H1 (cell line): Measurements from ENCODE around the gene CYP1B1. TPM values are rescaled to one million over a fixed set of nuclear protein-coding genes. Genes with fewer than 3 reads are reported as not detected.

Experiments
- CTCF ChIA-PET: fragments of 300-600 bp; sonication (Branson Sonifier 250); formaldehyde crosslinking; loops from one replicate; lab custom pipeline; 2021; ENCODE audit not compliant: partially characterized antibody; lab: Charles Lee
- POLR2A ChIA-PET: fragments of 300-600 bp; sonication (Branson Sonifier 250); formaldehyde crosslinking; loops from one replicate; lab custom pipeline; 2021; ENCODE audit warnings: inconsistent platforms; ENCODE audit not compliant: partially characterized antibody; lab: Charles Lee
- DNase-seq, 2 experiments: peaks; one replicate each; pipeline versions ENCODE4 v3.0.0 to v3.0.0-alpha.2; 2010 to 2022; ENCODE audit warnings: low spot score in 2 of 2, low read depth in 1 of 2, mixed read lengths in 1 of 2
- FAIRE-seq: peaks from 2 replicates; lab custom pipeline; 2011; peaks lifted over from hg19 to GRCh38; lab: Jason Lieb, UNC
- H2AFZ ChIP-seq: 2 replicates; pipeline ENCODE4 v1.8.1; 2012; ENCODE audit warnings: low read length, inconsistent platforms
- H2AK5ac ChIP-seq: 2 replicates; pipeline ENCODE4 v1.6.1; 2013; ENCODE audit warnings: low read depth, low read length
- H2BK120ac ChIP-seq: replicated peaks from 2 replicates; pipeline ENCODE3; 2013; ENCODE audit warnings: low read depth, low read length, inconsistent platforms
- H2BK12ac ChIP-seq: 2 replicates; pipeline ENCODE4 v1.6.1; 2013; ENCODE audit warnings: low read depth, low read length
- H2BK15ac ChIP-seq: 2 replicates; pipeline ENCODE4 v1.6.1; 2013; ENCODE audit warnings: low read length
- H2BK20ac ChIP-seq: 2 replicates; pipeline ENCODE4 v1.6.1; 2013; ENCODE audit warnings: low read length
- H2BK5ac ChIP-seq: 2 replicates; pipeline ENCODE4 v1.6.1; 2013; ENCODE audit warnings: low read depth, low read length
- H3K14ac ChIP-seq: 2 replicates; pipeline ENCODE4 v1.6.1; 2013; ENCODE audit warnings: inconsistent platforms; ENCODE audit not compliant: insufficient read length
- H3K18ac ChIP-seq: 2 replicates; pipeline ENCODE4 v1.6.1; 2013; ENCODE audit warnings: low read length; ENCODE audit errors: extremely low read depth
- H3K23ac ChIP-seq: 2 replicates; pipeline ENCODE4 v1.6.1; 2013; ENCODE audit warnings: inconsistent platforms; ENCODE audit not compliant: insufficient read length
- H3K23me2 ChIP-seq: 2 replicates; pipeline ENCODE4 v1.6.1; 2013; ENCODE audit warnings: low read depth, low read length
- H3K27ac ChIP-seq: 2 replicates; pipeline ENCODE4 v1.6.1; 2011; ENCODE audit warnings: low read depth, low read length, inconsistent platforms
- H3K27me3 ChIP-seq, 4 experiments: replicated peaks in 1 of 4; 1 replicate in 1 of 4; 2 replicates in 3 of 4; pipeline versions ENCODE4 v1.6.1 to v1.8.1; 2011 to 2013; ENCODE audit warnings: low read length in 3 of 4, mild to moderate bottlenecking in 3 of 4, inconsistent platforms in 2 of 4, mixed read lengths in 2 of 4, moderate library complexity in 1 of 4; ENCODE audit not compliant: control insufficient read depth in 3 of 4, insufficient read depth in 3 of 4; ENCODE audit errors: extremely low read depth in 1 of 4
- H3K36me3 ChIP-seq, 4 experiments: 2 replicates each; pipeline versions ENCODE4 v1.6.1 to v1.8.1; 2011 to 2013; ENCODE audit warnings: mild to moderate bottlenecking in 4 of 4, low read length in 3 of 4, moderate library complexity in 2 of 4, control low read depth in 1 of 4, inconsistent platforms in 1 of 4; ENCODE audit not compliant: insufficient read depth in 4 of 4, control insufficient read depth in 2 of 4
- H3K4ac ChIP-seq: replicated peaks from 2 replicates; pipeline ENCODE3; 2013; ENCODE audit warnings: low read length, low read depth, mixed read lengths, inconsistent platforms; ENCODE audit not compliant: insufficient read length
- H3K4me1 ChIP-seq, 4 experiments: replicated peaks in 1 of 4; 1 replicate in 1 of 4; 2 replicates in 3 of 4; pipeline versions ENCODE4 v1.6.1 to v1.8.1; 2011 to 2013; ENCODE audit warnings: low read length in 3 of 4, inconsistent platforms in 2 of 4, mixed read lengths in 1 of 4; ENCODE audit not compliant: insufficient read depth in 4 of 4, control insufficient read depth in 3 of 4
- H3K4me2 ChIP-seq, 2 experiments: 2 replicates each; pipeline versions ENCODE4 v1.6.1 to v1.8.1; 2011 to 2013; ENCODE audit warnings: low read depth in 2 of 2, low read length in 2 of 2, control low read depth in 1 of 2, inconsistent platforms in 1 of 2, mild to moderate bottlenecking in 1 of 2; ENCODE audit not compliant: insufficient read depth in 1 of 2
- H3K4me3 ChIP-seq, 4 experiments: fragments of 200-600, 300-600 bp in 1 of 4; sonication (generic), shearing (Covaris generic), sonication (Bioruptor Twin) in 1 of 4; 2 replicates each; pipeline versions ENCODE4 v1.5.1 to v1.8.1; 2011 to 2016; ENCODE audit warnings: low read length in 4 of 4, low read depth in 3 of 4, control low read depth in 2 of 4, inconsistent platforms in 2 of 4, mild to moderate bottlenecking in 2 of 4, mixed read lengths in 1 of 4, moderate library complexity in 1 of 4; ENCODE audit not compliant: insufficient read depth in 2 of 4; ENCODE audit errors: extremely low read depth in 1 of 4
- H3K56ac ChIP-seq: replicated peaks from 2 replicates; pipeline ENCODE3; 2013; ENCODE audit warnings: low read depth, mild to moderate bottlenecking, mixed read lengths, low read length, inconsistent platforms; ENCODE audit not compliant: insufficient read length
- H3K79me1 ChIP-seq: 2 replicates; pipeline ENCODE4 v1.6.1; 2013; ENCODE audit warnings: low read depth, low read length, control low read depth
- H3K79me2 ChIP-seq, 2 experiments: 2 replicates each; pipeline versions ENCODE4 v1.6.1 to v1.8.1; 2012 to 2013; ENCODE audit warnings: low read length in 2 of 2, mild to moderate bottlenecking in 2 of 2, inconsistent platforms in 1 of 2; ENCODE audit not compliant: insufficient read depth in 2 of 2, control insufficient read depth in 1 of 2
- H3K9ac ChIP-seq, 4 experiments: replicated peaks in 1 of 4; 1 replicate in 1 of 4; 2 replicates in 3 of 4; pipeline versions ENCODE4 v1.6.1 to v1.8.1; 2011 to 2013; ENCODE audit warnings: low read depth in 3 of 4, low read length in 3 of 4, control low read depth in 2 of 4, mild to moderate bottlenecking in 2 of 4, moderate library complexity in 2 of 4, inconsistent platforms in 1 of 4; ENCODE audit errors: extremely low read depth in 1 of 4
- H3K9me3 ChIP-seq, 2 experiments: 2 replicates each; pipeline versions ENCODE4 v1.6.1 to v1.8.1; 2012 to 2013; ENCODE audit warnings: mild to moderate bottlenecking in 2 of 2, moderate library complexity in 2 of 2, control low read depth in 1 of 2, inconsistent platforms in 1 of 2, low read depth in 1 of 2, low read length in 1 of 2, mixed read lengths in 1 of 2; ENCODE audit not compliant: insufficient read depth in 2 of 2
- H4K20me1 ChIP-seq, 2 experiments: replicated peaks in 1 of 2; 2 replicates each; pipeline versions ENCODE3 to v1.8.1; 2011 to 2013; ENCODE audit warnings: inconsistent platforms in 2 of 2, low read length in 2 of 2, mild to moderate bottlenecking in 1 of 2; ENCODE audit not compliant: insufficient read depth in 2 of 2, control insufficient read depth in 1 of 2
- H4K5ac ChIP-seq: 2 replicates; pipeline ENCODE4 v1.6.1; 2013; ENCODE audit warnings: low read length, low read depth, mixed read lengths, inconsistent platforms; ENCODE audit not compliant: insufficient read length
- H4K8ac ChIP-seq: 2 replicates; pipeline ENCODE4 v1.8.0; 2013; ENCODE audit warnings: mild to moderate bottlenecking, moderate library complexity, low read length, inconsistent platforms; ENCODE audit not compliant: insufficient read depth; ENCODE audit errors: extremely low read depth
- H4K91ac ChIP-seq: replicated peaks from 2 replicates; pipeline ENCODE3; 2013; ENCODE audit warnings: low read length, mixed read lengths, inconsistent platforms; ENCODE audit not compliant: insufficient read length
- E2F6 ChIP-seq: IDR thresholded peaks from 2 replicates; pipeline ENCODE4 v1.6.1; 2012; ENCODE audit warnings: inconsistent platforms
- EGR1 ChIP-seq: IDR thresholded peaks from 2 replicates; pipeline ENCODE4 v1.6.1; 2011; ENCODE audit warnings: low read depth, low read length, borderline replicate concordance
- RAD21 ChIP-seq, 2 experiments: IDR thresholded peaks in 1 of 2; conservative IDR thresholded peaks in 1 of 2; 2 replicates each; pipeline ENCODE4 v1.6.1; 2011; ENCODE audit warnings: low read depth in 2 of 2, low read length in 2 of 2, improper control_type of control experiment in 1 of 2, inconsistent platforms in 1 of 2, mild to moderate bottlenecking in 1 of 2, moderate library complexity in 1 of 2
- TBP ChIP-seq: IDR thresholded peaks from 2 replicates; pipeline ENCODE4 v1.6.1; 2011; ENCODE audit warnings: low read depth, low read length, improper control_type of control experiment
- WGBS, 2 experiments: shearing (Covaris generic) in 1 of 2; methylation state at CpG; one replicate each; pipeline versions ENCODE4 v1.1.6 to v1.1.7; 2013 to 2015; ENCODE audit warnings: low lambda C conversion rate in 2 of 2, mixed read lengths in 2 of 2, inconsistent platforms in 1 of 2, low coverage in 1 of 2, missing lambda C conversion rate in 1 of 2; ENCODE audit not compliant: insufficient replicate concordance in 2 of 2, insufficient coverage in 1 of 2, insufficient read length in 1 of 2; ENCODE audit errors: extremely low coverage in 1 of 2, missing lambda C conversion rate in 1 of 2; 5-methylcytosine and 5-hydroxymethylcytosine counted together
- polyA plus RNA-seq, 7 experiments: library from polyadenylated mRNA; depleted of rRNA in 3 of 7; stranded (reverse) in 5 of 7; unstranded in 2 of 7; fragments of >200 nt in 5 of 7; fragments of 200-250 nt in 2 of 7; gene quantifications; 1 replicate in 5 of 7; 2 replicates in 1 of 7; 4 replicates in 1 of 7; pipeline versions ENCODE4 v1.2.1 to v1.2.3, GENCODE V29; 2011 to 2013; ENCODE audit warnings: missing spikeins in 2 of 7, mixed read lengths in 2 of 7
- total RNA-seq: library from RNA; stranded (reverse); fragmentation: NEBNext Ultra II Directional; extraction: Animal tissue kit (Norgen Biotek cat#: 25700); gene quantifications from 2 replicates; pipeline ENCODE4 v1.2.1, GENCODE V29; 2021

The CYP1B1 gene
- total and polyA plus RNA-seq, 2 of the 8 experiments (the other 6 are each of a cell fraction or from before 2014, with no cell fraction given) = 1.3 to 5.7 TPM

- H3K18ac ChIP-seq = no peak overlapping the region
- H3K23me2 ChIP-seq = no peaks in the 10 kb centered on the region
- H3K9ac ChIP-seq = no peak overlapping the region
- H3K56ac ChIP-seq = no peak overlapping the region
- H4K20me1 ChIP-seq = no peaks in the 10 kb centered on the region
- peaks cover 0 to 4% (median 0%) of the 10 kb centered on the region in 4 experiments; a peak in 1 of 8 replicates for H3K36me3 ChIP-seq
- no peak overlapping the region for H3K4me3 ChIP-seq
- TF ChIP-seq E2F6 (no peak), TBP (no peak), EGR1 (no peak), RAD21 (IDR thresholded peaks at IDR 0.05 in 1 of 2, conservative IDR thresholded peaks at IDR 0.05 in 1 of 2; ENCODE audit: low read depth in 2 of 2, low read length in 2 of 2) (no peak)
- TF ChIP-seq, all 59 proteins: peak for 0
- no peak overlapping the region for H4K5ac ChIP-seq
- H3K27me3 ChIP-seq = peaks cover 0 to 2% (median 0%) of the 10 kb centered on the region in 4 experiments; a peak in 1 of 7 replicates
- WGBS, 2 experiments = 86% methylated on average over 1 of the region's 1 CpG; no CpG with 5 or more reads in 1 of the 2 experiments
- H2BK15ac ChIP-seq = no peak overlapping the region
- H2BK20ac ChIP-seq = no peak overlapping the region
- no peak overlapping the region for H2BK5ac ChIP-seq
- no peak overlapping the region for H3K23ac ChIP-seq
- H3K4me1 ChIP-seq = no peaks in the 10 kb centered on the region
- H4K91ac ChIP-seq = no peak overlapping the region
- no peak for FAIRE-seq
- H2AK5ac ChIP-seq = no peak overlapping the region
- H3K4ac ChIP-seq = no peak overlapping the region
- no peaks in the 10 kb centered on the region for H3K79me2 ChIP-seq
- peaks cover 22% of the 10 kb centered on the region in 2 experiments for H3K9me3 ChIP-seq
- H3K79me1 ChIP-seq = no peaks in the 10 kb centered on the region
- no peak overlapping the region for H3K14ac ChIP-seq
- no peak overlapping the region for H3K27ac ChIP-seq
- CTCF ChIA-PET = no interaction called here
- H3K4me2 ChIP-seq = no peak overlapping the region
- no peak overlapping the region for H2BK12ac ChIP-seq
- H4K8ac ChIP-seq = no peak overlapping the region
- H2BK120ac ChIP-seq = no peak overlapping the region
- POLR2A ChIA-PET = no interaction called here
- no peak for DNase-seq
- H2AFZ ChIP-seq = no peak overlapping the region
Measured at GRCh38 chr2:38123911-38124310, 48.0 kb upstream of the CYP1B1 start.
